Testis (tissue), 2 donors: ENCODE data around the gene NADSYN1.

ENCODE experiments used
- POLR2A ChIP-seq: fragments of 450-650 bp; IDR thresholded peaks from one replicate; pipeline ENCODE4 v1.6.1; 2017; ENCODE audit warnings: antibody characterized with exemption, mild to moderate bottlenecking, moderate library complexity
- TF ChIP-seq, protein P1 (sequence below), 3 experiments: fragments of 450-650 bp in 2 of 3; fragments of 200-600 bp in 1 of 3; sonication (generic) in 1 of 3; IDR thresholded peaks; one replicate each; pipeline ENCODE4 v1.5.1; 2016 to 2019; ENCODE audit warnings: antibody characterized with exemption in 3 of 3, mild to moderate bottlenecking in 2 of 3, moderate library complexity in 1 of 3

DNA sequence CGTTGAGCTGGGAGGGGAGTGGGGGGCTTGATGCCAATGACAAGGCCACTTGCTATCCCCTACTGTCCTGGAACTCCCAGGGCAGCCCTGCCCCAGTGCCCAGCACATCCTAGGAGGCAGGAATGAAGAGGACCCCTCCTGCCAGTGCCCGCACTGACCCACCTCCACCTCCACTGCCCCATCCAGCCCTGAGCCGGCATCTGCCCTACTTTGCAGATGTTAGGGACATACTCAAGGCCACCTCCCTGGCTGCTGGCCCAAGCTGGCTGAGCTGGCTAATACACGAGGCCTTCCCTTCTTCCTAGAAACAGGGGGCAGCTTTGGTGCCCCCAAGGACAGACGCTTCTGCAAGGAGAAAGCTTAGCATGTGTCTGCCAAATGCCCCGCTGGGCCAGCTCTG, 15.6 kb upstream of the NADSYN1 start:
- TF ChIP-seq, protein P1, sequence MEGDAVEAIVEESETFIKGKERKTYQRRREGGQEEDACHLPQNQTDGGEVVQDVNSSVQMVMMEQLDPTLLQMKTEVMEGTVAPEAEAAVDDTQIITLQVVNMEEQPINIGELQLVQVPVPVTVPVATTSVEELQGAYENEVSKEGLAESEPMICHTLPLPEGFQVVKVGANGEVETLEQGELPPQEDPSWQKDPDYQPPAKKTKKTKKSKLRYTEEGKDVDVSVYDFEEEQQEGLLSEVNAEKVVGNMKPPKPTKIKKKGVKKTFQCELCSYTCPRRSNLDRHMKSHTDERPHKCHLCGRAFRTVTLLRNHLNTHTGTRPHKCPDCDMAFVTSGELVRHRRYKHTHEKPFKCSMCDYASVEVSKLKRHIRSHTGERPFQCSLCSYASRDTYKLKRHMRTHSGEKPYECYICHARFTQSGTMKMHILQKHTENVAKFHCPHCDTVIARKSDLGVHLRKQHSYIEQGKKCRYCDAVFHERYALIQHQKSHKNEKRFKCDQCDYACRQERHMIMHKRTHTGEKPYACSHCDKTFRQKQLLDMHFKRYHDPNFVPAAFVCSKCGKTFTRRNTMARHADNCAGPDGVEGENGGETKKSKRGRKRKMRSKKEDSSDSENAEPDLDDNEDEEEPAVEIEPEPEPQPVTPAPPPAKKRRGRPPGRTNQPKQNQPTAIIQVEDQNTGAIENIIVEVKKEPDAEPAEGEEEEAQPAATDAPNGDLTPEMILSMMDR (IDR thresholded peaks at IDR 0.05), result no peak
- TF ChIP-seq POLR2A, result no peak
